ENCODE results near the gene SLC35F3. TPM values are rescaled to one million over a fixed set of nuclear protein-coding genes. Genes with fewer than 3 reads are reported as not detected.

The SLC35F3 gene
- total and polyA plus RNA-seq, 9 of the 15 experiments (the other 6 are each of a cell fraction or from before 2014, with no cell fraction given), result 0.04 to 0.07 (median 0.04) TPM; not detected in 6

GRCh38 chr1:233885196-233885920, 19.1 kb upstream of the SLC35F3 start (continued):
- TF ChIP-seq BCLAF1 (IDR thresholded peaks at IDR 0.05; ENCODE audit: borderline replicate concordance in 1 of 2, control insufficient read depth in 1 of 2, low read depth in 2 of 2, low read length in 1 of 2) (no peak), ZBTB40 (IDR thresholded peaks at IDR 0.05) (no peak), ZBTB40 (CRISPR knock-in tag; IDR thresholded peaks at IDR 0.05) (no peak), RBBP5 (IDR thresholded peaks at IDR 0.05; ENCODE audit: borderline replicate concordance, insufficient read depth, low read length, poor library complexity, severe bottlenecking) (no peak), PHF8 (IDR thresholded peaks at IDR 0.05; ENCODE audit: borderline replicate concordance, low read length) (no peak), ADNP (tag; IDR thresholded peaks at IDR 0.05) (no peak), ZNF316 (IDR thresholded peaks at IDR 0.05) (no peak), CSDE1 (IDR thresholded peaks at IDR 0.05) (no peak), ZNF175 (CRISPR knock-in tag; IDR thresholded peaks at IDR 0.05; ENCODE audit: low read depth) (no peak), ZBTB2 (IDR thresholded peaks at IDR 0.05) (no peak)

Measured in K562 (cell line).